PC-3 (cell line): ENCODE measurements around the gene EMILIN3.

ENCODE experiments used
- CTCF ChIP-seq: fragments of 300-600 bp; sonication (generic); conservative IDR thresholded peaks from 2 replicates; pipeline ENCODE4 v1.5.1; 2017; ENCODE audit warnings: antibody characterized with exemption, low read depth, mild to moderate bottlenecking, low read length
- EZH2 ChIP-seq: fragments of 300-600 bp; sonication (generic); IDR thresholded peaks from one replicate; pipeline ENCODE4 v1.6.1; 2017; ENCODE audit warnings: antibody characterized with exemption, mild to moderate bottlenecking, low read length; ENCODE audit not compliant: unreplicated experiment

GRCh38 chr20:41314386-41314785, 52.2 kb downstream of the EMILIN3 start:
- TF ChIP-seq CTCF (no peak), EZH2 (no peak)
